ENCODE data around the gene LRRC4. TPM values are rescaled to one million over a fixed set of nuclear protein-coding genes. Genes with fewer than 3 reads are reported as not detected.

The LRRC4 gene
- total RNA-seq, 2 experiments from 2014 or later: 1.1 to 1.6 TPM

DNA sequence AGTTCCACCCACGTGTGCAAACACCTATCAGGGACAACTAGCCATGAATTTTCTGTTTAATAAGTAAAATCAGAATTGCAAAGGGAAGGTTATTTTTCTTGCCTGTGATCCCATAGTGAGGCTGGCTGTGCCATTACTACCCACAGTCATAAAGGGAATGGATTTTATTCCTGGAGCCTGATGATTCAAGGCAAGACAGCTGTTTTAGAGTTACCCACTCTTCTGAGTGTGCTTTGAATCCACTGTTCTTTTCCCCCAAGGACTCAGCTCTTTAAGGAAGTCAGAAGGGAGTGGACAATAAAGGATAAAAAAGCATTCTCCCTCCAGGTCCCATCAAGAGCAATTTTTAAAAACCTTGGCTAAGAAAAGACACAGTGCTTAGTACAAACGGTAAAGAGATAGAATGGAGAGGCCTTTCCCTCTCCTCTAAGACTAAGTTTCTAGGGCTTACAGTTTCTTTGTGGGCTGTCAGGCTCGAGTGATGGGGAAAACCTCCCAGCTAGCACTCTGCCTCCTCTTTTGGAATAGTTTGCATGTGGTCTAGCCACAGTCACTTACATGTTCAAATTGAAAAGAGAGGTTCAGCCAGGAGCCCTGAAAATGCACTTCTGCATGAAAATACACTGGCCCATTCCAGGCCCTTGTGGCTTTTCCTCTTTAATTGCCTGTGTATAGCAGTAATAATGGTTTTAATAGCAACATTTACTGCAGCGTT lies 5.1 kb upstream of the LRRC4 start:
- Histone ChIP-seq H3K4me3 (ENCODE audit: low read length) (no peak overlapping the region), H3K27ac (ENCODE audit: low read depth in 1 of 2, low read length in 2 of 2) (no peak overlapping the region), H3K27me3 (ENCODE audit: control insufficient read depth in 1 of 2, insufficient read depth in 2 of 2, low read length in 2 of 2) (no peaks in the 10 kb centered on the region), H3K9me3 (ENCODE audit: control insufficient read depth in 1 of 2, insufficient read depth in 1 of 2, low read length in 2 of 2) (no peaks in the 10 kb centered on the region), H3K4me1 (ENCODE audit: insufficient read depth, low read length) (peaks cover 7% of the 10 kb centered on the region), H3K36me3 (ENCODE audit: insufficient read depth, low read length) (no peaks in the 10 kb centered on the region)
- H3K4me3 Mint-ChIP-seq: no peak overlapping the region
- H3K27ac Mint-ChIP-seq: no peak overlapping the region
- no peaks in the 10 kb centered on the region for H3K27me3 Mint-ChIP-seq
- intact Hi-C loops (cut with DNase I, micrococcal nuclease): loop anchor here in 1 of 2 experiments (5.0 to 10.0 kb wide), 2 partner anchors 171 to 332 kb away; no protein-coding TSS in a partner anchor
- DNase-seq (no peak), ATAC-seq (ENCODE audit: poor library complexity) (no peak)
- H3K9me3 Mint-ChIP-seq: no peaks in the 10 kb centered on the region
- ChIA-PET POLR2A (interaction anchor here (0.6 to 1.4 kb wide), 2 partner anchors 72 kb away, joined by 3 to 4 read pairs; no protein-coding TSS in a partner anchor), CTCF (no interaction called here)
- peaks cover 4% of the 10 kb centered on the region for H3K36me3 Mint-ChIP-seq (ENCODE audit: low read depth)
- peaks cover 6% of the 10 kb centered on the region for H3K4me1 Mint-ChIP-seq (ENCODE audit: low read depth)
- TF ChIP-seq, protein P1, sequence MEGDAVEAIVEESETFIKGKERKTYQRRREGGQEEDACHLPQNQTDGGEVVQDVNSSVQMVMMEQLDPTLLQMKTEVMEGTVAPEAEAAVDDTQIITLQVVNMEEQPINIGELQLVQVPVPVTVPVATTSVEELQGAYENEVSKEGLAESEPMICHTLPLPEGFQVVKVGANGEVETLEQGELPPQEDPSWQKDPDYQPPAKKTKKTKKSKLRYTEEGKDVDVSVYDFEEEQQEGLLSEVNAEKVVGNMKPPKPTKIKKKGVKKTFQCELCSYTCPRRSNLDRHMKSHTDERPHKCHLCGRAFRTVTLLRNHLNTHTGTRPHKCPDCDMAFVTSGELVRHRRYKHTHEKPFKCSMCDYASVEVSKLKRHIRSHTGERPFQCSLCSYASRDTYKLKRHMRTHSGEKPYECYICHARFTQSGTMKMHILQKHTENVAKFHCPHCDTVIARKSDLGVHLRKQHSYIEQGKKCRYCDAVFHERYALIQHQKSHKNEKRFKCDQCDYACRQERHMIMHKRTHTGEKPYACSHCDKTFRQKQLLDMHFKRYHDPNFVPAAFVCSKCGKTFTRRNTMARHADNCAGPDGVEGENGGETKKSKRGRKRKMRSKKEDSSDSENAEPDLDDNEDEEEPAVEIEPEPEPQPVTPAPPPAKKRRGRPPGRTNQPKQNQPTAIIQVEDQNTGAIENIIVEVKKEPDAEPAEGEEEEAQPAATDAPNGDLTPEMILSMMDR (IDR thresholded peaks at IDR 0.05): no peak

DNA sequence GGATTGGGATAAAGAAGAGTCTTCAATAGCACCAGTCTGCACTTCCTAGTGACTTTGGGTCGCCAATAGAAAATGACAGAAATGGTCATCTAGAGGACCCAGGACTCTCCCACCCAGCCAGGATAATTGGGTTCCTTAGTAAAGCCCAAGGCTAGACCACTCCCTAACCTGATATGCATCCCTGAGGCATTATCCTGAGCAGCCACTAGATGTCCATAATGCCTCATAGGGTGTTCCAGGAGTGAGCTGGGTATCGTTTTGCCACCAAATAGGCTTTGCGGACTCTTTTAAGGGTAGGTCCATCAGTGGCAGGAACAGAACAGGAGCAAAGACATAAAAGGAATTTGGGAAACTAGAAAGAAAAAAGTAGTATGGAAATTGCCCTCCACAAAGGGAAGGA lies 4.5 kb upstream of the LRRC4 start:
- H3K36me3 Mint-ChIP-seq (ENCODE audit: low read depth): peaks cover 4% of the 10 kb centered on the region
- H3K27ac Mint-ChIP-seq: no peak overlapping the region
- no peak overlapping the region for H3K4me3 Mint-ChIP-seq
- no peak overlapping the region for H3K27ac ChIP-seq (ENCODE audit: low read depth in 1 of 2, low read length in 2 of 2)
- DNase-seq: no peak
- H3K27me3 ChIP-seq (ENCODE audit: control insufficient read depth in 1 of 2, insufficient read depth in 2 of 2, low read length in 2 of 2): no peaks in the 10 kb centered on the region
- no peak overlapping the region for H3K4me3 ChIP-seq (ENCODE audit: low read length)
- ChIA-PET CTCF (no interaction called here), POLR2A (interaction anchor here (0.6 to 1.4 kb wide), 2 partner anchors 73 to 337 kb away, joined by 3 to 4 read pairs; no protein-coding TSS in a partner anchor)
- peaks cover 5% of the 10 kb centered on the region for H3K4me1 Mint-ChIP-seq (ENCODE audit: low read depth)
- intact Hi-C loops (cut with DNase I, micrococcal nuclease): loop anchor here in 1 of 2 experiments (5.0 to 10.0 kb wide), 2 partner anchors 172 to 331 kb away; no protein-coding TSS in a partner anchor
- ATAC-seq (ENCODE audit: poor library complexity): no peak
- no peaks in the 10 kb centered on the region for H3K9me3 Mint-ChIP-seq
- no peaks in the 10 kb centered on the region for H3K36me3 ChIP-seq (ENCODE audit: insufficient read depth, low read length)
- TF ChIP-seq, protein P1 (IDR thresholded peaks at IDR 0.05): no peak
- no peaks in the 10 kb centered on the region for H3K9me3 ChIP-seq (ENCODE audit: control insufficient read depth in 1 of 2, insufficient read depth in 1 of 2, low read length in 2 of 2)
- H3K27me3 Mint-ChIP-seq: no peaks in the 10 kb centered on the region
- peaks cover 8% of the 10 kb centered on the region for H3K4me1 ChIP-seq (ENCODE audit: insufficient read depth, low read length)

DNA sequence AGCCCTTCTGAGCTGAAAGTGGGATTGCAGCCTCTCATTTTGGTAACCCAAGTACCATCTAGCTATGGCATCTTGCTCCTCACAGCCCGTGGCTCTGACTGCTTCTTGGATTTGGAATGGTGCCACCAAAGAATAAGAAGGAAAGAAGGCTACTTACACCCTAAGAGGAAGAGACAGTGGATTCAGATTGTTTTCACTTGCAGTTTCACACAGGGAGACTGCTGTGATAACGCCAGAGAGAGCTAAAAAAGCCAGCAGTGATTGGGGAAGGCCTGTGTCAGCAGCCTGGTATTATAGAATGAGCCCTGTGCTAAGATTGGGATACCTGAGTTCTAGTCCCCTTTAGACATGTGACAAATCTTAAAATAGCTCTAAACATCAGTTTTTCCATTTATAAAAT lies 3.6 kb upstream of the LRRC4 start:
- CTCF ChIA-PET: no interaction called here
- Mint-ChIP-seq H3K27me3 (no peaks in the 10 kb centered on the region), H3K36me3 (ENCODE audit: low read depth) (peaks cover 4% of the 10 kb centered on the region), H3K4me1 (ENCODE audit: low read depth) (peaks cover 12% of the 10 kb centered on the region), H3K4me3 (no peak overlapping the region), H3K27ac (no peak overlapping the region), H3K9me3 (no peaks in the 10 kb centered on the region)
- DNase-seq: no peak
- intact Hi-C loops (cut with DNase I, micrococcal nuclease): loop anchor here in 1 of 2 experiments (5.0 to 10.0 kb wide), 2 partner anchors 172 to 330 kb away; no protein-coding TSS in a partner anchor
- Histone ChIP-seq H3K9me3 (ENCODE audit: control insufficient read depth in 1 of 2, insufficient read depth in 1 of 2, low read length in 2 of 2) (peaks cover 0 to 5% of the 10 kb centered on the region in 2 experiments), H3K36me3 (ENCODE audit: insufficient read depth, low read length) (no peaks in the 10 kb centered on the region), H3K4me3 (ENCODE audit: low read length) (no peak overlapping the region), H3K27me3 (ENCODE audit: control insufficient read depth in 1 of 2, insufficient read depth in 2 of 2, low read length in 2 of 2) (peaks cover 0 to 5% of the 10 kb centered on the region in 2 experiments), H3K4me1 (ENCODE audit: insufficient read depth, low read length) (peaks cover 17% of the 10 kb centered on the region), H3K27ac (ENCODE audit: low read depth in 1 of 2, low read length in 2 of 2) (no peak overlapping the region)
- no peak for ATAC-seq (ENCODE audit: poor library complexity)
- TF ChIP-seq, protein P1 (IDR thresholded peaks at IDR 0.05): no peak
- POLR2A ChIA-PET: interaction anchor here (1.4 kb wide), 1 partner anchor 74 kb away, joined by 4 read pairs; no protein-coding TSS in a partner anchor

Data from CD4-positive, alpha-beta T cell (primary cell).